Thoracic aorta (tissue), 2 donors: ENCODE results near the gene KCNJ14. TPM values are rescaled to one million over a fixed set of nuclear protein-coding genes. Genes with fewer than 3 reads are reported as not detected.
A peak's percentile ranks its signal among the peaks of the same experiment; 100 is the strongest.

ENCODE experiments used
- ATAC-seq: fragments of 150-250 bp; one replicate; pipeline ENCODE4 v1.8.0; 2017; ENCODE audit warnings: low read depth; ENCODE audit not compliant: insufficient number of reproducible peaks, low FRiP score
- DNase-seq: peaks from one replicate; pipeline ENCODE4 v3.0.0-alpha.2; 2020; ENCODE audit warnings: low spot score
- H3K27ac ChIP-seq, 2 donors: fragments of 200-600 bp; sonication (generic); 1 replicate in 1 of 2; 2 replicates in 1 of 2; pipeline ENCODE4 v1.5.1; 2016; ENCODE audit warnings: mild to moderate bottlenecking in 2 of 2, moderate library complexity in 2 of 2
- H3K27me3 ChIP-seq: fragments of 200-600 bp; sonication (generic); replicated peaks from 2 replicates; pipeline ENCODE4 v1.6.0; 2016; ENCODE audit warnings: mild to moderate bottlenecking; ENCODE audit not compliant: insufficient read depth
- H3K36me3 ChIP-seq: fragments of 200-600 bp; sonication (generic); one replicate; pipeline ENCODE4 v1.5.1; 2016
- H3K4me1 ChIP-seq, 2 donors: fragments of 200-600 bp; sonication (generic); 1 replicate in 1 of 2; 2 replicates in 1 of 2; pipeline versions ENCODE4 v1.5.1 to v1.6.0; 2016; ENCODE audit warnings: low read depth in 2 of 2, mild to moderate bottlenecking in 1 of 2; ENCODE audit not compliant: control insufficient read depth in 1 of 2
- H3K4me3 ChIP-seq: fragments of 200-600 bp; sonication (generic); 2 replicates; pipeline ENCODE4 v1.5.1; 2016; ENCODE audit warnings: mild to moderate bottlenecking
- H3K9me3 ChIP-seq: fragments of 200-600 bp; sonication (generic); 2 replicates; pipeline ENCODE4 v1.5.1; 2016
- total RNA-seq, 2 donors: library from RNA; depleted of rRNA; stranded (reverse); fragments of >200 nt; gene quantifications; one replicate each; pipeline versions ENCODE4 v1.1.0 to v1.2.3, GENCODE V29; 2016
- TF ChIP-seq, protein P1 (sequence below): fragments of 200-600 bp; sonication (generic); IDR thresholded peaks from one replicate; pipeline ENCODE4 v1.5.1; 2019; ENCODE audit warnings: antibody characterized with exemption

Gene KCNJ14
- total RNA-seq, 2 donors from 2014 or later, result 0.27 to 1.2 TPM

DNA sequence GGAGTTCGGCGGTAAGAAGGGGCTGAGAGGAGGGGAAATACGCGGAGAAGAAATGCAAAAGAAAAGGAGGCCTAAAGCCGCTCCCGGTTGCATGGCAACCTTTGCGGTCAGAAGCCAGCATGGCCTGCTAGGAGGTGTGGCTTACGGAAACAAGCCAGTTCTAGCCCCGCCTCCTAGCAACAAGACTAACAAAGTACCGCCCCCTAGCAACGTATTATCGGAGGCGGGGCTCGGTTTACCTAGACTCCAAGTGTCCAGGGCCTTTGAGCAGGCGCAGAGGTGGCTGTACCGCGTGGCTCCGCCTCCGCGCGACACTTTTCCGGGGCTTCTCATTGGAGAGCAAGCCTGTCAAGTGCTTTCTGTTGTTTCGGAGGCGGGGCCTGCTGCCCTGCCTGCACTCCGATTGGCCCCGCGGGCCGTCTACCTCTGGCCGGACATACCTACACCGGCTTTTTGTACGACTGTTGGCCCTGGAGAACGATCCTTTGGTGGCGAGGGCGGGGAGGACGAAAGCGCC, 13.5 kb downstream of the KCNJ14 start:
- ATAC-seq (peak; percentile 93), DNase-seq (peak; percentile 99)
- Histone ChIP-seq H3K27ac (peak overlapping the region; percentile 95 to 97), H3K9me3 (no peaks in the 10 kb centered on the region), H3K36me3 (peaks cover 30% of the 10 kb centered on the region), H3K4me1 (peaks cover 6 to 18% of the 10 kb centered on the region in 2 donors), H3K4me3 (peak overlapping the region; percentile 89), H3K27me3 (no peaks in the 10 kb centered on the region)
- TF ChIP-seq, protein P1, sequence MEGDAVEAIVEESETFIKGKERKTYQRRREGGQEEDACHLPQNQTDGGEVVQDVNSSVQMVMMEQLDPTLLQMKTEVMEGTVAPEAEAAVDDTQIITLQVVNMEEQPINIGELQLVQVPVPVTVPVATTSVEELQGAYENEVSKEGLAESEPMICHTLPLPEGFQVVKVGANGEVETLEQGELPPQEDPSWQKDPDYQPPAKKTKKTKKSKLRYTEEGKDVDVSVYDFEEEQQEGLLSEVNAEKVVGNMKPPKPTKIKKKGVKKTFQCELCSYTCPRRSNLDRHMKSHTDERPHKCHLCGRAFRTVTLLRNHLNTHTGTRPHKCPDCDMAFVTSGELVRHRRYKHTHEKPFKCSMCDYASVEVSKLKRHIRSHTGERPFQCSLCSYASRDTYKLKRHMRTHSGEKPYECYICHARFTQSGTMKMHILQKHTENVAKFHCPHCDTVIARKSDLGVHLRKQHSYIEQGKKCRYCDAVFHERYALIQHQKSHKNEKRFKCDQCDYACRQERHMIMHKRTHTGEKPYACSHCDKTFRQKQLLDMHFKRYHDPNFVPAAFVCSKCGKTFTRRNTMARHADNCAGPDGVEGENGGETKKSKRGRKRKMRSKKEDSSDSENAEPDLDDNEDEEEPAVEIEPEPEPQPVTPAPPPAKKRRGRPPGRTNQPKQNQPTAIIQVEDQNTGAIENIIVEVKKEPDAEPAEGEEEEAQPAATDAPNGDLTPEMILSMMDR, result no peak

DNA sequence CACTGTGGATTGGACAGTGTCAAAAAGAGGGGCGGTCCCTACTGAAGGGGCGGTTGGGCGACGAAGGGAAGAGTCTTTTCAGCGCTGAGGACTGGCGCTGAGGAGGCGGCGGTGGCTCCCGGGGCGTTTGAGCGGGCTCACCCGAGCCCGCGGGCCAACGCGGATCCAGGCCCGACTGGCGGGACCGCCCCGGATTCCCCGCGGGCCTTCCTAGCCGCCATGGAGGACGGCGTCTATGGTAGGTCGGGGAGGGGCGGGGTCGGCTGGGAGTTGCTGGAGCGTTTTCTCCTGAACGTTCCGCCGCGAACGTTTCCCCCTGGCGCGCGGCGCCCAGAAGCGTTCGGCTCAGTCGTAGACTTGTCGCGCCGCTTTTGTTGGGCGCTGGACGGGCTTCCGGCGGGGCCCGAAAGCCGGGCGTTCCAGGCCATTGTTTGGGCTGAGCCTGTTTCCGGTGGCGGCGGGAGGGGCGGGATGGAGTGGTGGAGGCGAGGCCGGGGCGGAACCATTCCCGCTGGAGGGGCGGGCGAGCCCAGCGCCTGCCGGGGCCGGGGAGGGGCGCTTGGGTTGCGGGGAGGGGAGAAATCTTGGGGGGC, 14.0 kb downstream of the KCNJ14 start, which contains the start of gene CYTH2:
CYTH2 (plus strand) TSS at position 81 of the 593 bp plus-strand sequence; CDS start at position 220, 139 bp downstream.
- H3K9me3 ChIP-seq, result no peaks in the 10 kb centered on the region
- peak within 1 kb of the TSS; percentile 89 for H3K4me3 ChIP-seq
- TF ChIP-seq, protein P1, result no peak
- ATAC-seq, result peak; percentile 42
- H3K36me3 ChIP-seq, result peaks cover 33% of the 10 kb centered on the region
- H3K4me1 ChIP-seq, result peaks cover 6 to 18% of the 10 kb centered on the region in 2 donors
- peak within 1 kb of the TSS; percentile 95 to 97 for H3K27ac ChIP-seq
- peak; percentile 63 for DNase-seq
- H3K27me3 ChIP-seq, result no peaks in the 10 kb centered on the region

DNA sequence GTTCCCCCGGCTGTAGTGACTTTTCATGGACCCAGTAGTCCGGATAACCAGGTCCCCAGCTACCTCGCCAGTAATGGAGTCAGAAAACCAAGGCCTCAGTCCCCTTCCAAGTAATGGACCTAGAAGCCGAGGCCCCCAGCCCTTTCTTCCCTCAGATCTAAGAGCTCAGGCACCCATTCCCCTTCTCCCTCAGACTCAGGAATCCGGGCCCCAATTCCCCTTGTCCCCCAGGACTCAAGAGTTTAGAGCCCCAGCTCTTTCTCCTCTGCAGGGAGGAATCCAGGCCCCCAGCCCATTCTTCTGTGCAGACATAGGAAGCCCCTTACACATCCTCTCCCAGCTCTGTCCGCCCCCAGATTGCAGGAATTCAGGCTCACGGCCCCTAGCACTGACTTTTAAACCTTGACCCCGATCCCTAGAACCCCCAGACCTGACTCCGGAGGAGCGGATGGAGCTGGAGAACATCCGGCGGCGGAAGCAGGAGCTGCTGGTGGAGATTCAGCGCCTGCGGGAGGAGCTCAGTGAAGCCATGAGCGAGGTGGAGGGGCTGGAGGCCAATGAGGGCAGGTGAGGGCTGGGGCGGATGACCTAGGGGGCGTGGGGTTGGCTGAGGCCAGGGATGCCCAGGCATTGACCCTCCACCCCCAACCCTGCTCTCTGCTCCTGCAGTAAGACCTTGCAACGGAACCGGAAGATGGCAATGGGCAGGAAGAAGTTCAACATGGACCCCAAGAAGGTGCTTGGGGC, 14.7 kb downstream of the KCNJ14 start:
- DNase-seq (no peak), ATAC-seq (no peak)
- Histone ChIP-seq H3K36me3 (peaks cover 39% of the 10 kb centered on the region), H3K27ac (peak overlapping the region; percentile 40 to 95), H3K27me3 (no peaks in the 10 kb centered on the region), H3K4me1 (peaks cover 6 to 18% of the 10 kb centered on the region in 2 donors), H3K9me3 (no peaks in the 10 kb centered on the region), H3K4me3 (peak overlapping the region; percentile 89)
- TF ChIP-seq, protein P1, result no peak

GRCh38 chr19:48470856-48471255, 15.5 kb downstream of the KCNJ14 start:
- no peak overlapping the region for H3K27ac ChIP-seq
- TF ChIP-seq, protein P1, result no peak
- no peaks in the 10 kb centered on the region for H3K27me3 ChIP-seq
- H3K4me3 ChIP-seq, result no peak overlapping the region
- H3K9me3 ChIP-seq, result no peaks in the 10 kb centered on the region
- ATAC-seq, result no peak
- H3K36me3 ChIP-seq, result peaks cover 47% of the 10 kb centered on the region
- H3K4me1 ChIP-seq, result peaks cover 6 to 18% of the 10 kb centered on the region in 2 donors
- DNase-seq, result no peak

DNA sequence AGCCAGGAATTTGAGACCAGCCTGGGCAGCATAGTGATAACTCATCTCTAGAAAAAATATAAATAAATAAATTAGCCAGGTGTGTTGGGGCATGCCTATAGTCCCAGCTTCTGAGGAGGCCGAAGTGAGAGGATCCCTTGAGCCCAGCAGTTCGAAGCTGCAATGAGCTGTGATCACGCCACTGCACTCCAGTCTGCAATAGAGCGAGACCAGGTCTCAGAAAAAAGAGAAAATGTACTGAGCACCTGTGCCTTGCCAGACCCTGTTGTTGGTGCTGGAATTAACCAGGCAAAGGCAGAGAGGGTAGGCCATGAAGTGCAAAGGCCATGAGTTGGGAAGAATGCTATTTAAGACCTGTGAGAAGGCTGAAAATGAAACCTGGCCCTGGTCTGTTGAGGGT, 16.5 kb downstream of the KCNJ14 start:
- DNase-seq, result no peak
- H3K4me3 ChIP-seq, result no peak overlapping the region
- H3K9me3 ChIP-seq, result no peaks in the 10 kb centered on the region
- TF ChIP-seq, protein P1, result no peak
- H3K4me1 ChIP-seq, result peaks cover 6 to 18% of the 10 kb centered on the region in 2 donors
- no peak for ATAC-seq
- peaks cover 57% of the 10 kb centered on the region for H3K36me3 ChIP-seq
- no peaks in the 10 kb centered on the region for H3K27me3 ChIP-seq
- no peak overlapping the region for H3K27ac ChIP-seq
